Stimulated activated CD8-positive, alpha-beta memory T cell treated with anti-CD3 and anti-CD28 coated beads, Interleukin-12 subunit alpha, Interleukin-12 subunit beta, amount 100 ng/mL, for 1 hour (primary cell): ENCODE data around the gene TUBA1B.

Experiments used
- DNase-seq: peaks from one replicate; pipeline ENCODE4 v3.0.0-alpha.2; 2020; ENCODE audit warnings: low read depth

The TUBA1B gene

GRCh38 chr12:49089821-49090773 is 41.1 kb downstream of the TUBA1B start:
- DNase-seq, result no peak

GRCh38 chr12:49088932-49089330 is 42.3 kb downstream of the TUBA1B start:
- no peak for DNase-seq

GRCh38 chr12:49088150-49088931 is 42.9 kb downstream of the TUBA1B start:
- DNase-seq, result peak; percentile 58

DNA sequence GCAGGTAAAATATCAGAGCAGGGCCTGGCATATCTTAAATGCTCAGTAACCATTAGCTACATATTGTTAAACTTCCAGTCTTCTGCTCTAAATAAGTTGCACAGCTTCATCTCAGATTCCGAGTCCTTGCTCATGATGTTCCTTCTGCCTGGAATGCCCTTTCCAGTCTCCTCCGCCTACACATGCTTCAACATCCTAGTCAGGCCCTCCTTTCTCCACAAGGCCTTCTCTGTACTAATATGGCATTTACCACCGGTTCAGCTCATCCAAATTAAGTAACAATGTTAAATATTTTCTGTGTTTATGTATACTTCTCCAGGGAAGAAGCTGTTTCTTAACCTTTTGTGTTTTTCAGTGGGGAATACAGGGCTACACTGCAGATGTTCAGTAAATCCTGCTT is 45.1 kb downstream of the TUBA1B start:
- no peak for DNase-seq

DNA sequence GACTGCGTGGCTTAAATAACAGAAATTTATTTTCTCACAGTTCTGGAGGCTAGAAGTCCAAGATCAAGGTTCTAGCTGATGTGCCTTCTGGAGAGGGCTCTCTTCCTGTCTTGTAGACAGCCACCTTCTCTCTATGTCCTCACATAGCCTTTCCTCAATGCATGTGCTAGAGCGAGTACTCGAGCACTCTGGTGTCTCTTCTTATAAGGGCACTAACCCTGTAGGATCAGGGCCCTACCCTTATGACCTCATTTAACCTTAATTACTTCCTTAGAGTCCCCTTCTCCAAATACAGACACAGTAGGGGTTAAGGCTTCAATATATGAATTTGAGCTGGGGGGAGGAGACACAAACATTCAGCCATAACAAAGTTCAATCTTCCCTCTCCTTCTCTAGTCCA is 46.8 kb downstream of the TUBA1B start:
- DNase-seq, result no peak

DNA sequence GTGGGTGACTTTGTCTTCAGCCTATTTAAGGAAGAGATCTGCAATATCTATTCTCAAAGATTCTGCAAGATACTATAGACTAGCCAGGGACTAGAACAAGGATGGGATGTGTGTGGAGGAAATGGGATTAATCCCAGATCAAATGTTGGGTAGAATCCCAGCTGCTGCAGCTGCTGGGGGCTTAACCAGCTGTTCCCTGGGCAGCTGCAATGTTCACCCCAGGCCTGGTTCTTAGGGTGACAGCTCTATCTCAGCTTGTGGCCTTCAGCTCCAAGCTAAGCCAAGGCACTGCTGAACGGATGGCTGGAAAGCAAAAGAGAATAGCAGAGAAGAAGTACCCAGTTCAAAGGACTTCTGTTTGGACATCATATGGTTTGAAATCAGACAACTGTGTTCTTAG is 51.4 kb downstream of the TUBA1B start:
- no peak for DNase-seq
